Tibial artery (tissue), 4 donors: ENCODE measurements around the gene SNAPC2.

Source experiments
- DNase-seq, 2 donors: peaks; one replicate each; pipeline ENCODE4 v3.0.0-alpha.2; 2019
- H3K27ac ChIP-seq, 2 donors: fragments of 200-600 bp; sonication (generic) in 1 of 2; 1 replicate in 1 of 2; 2 replicates in 1 of 2; pipeline ENCODE4 v1.5.1; 2018 to 2019; ENCODE audit warnings: mild to moderate bottlenecking in 1 of 2
- H3K27me3 ChIP-seq, 2 donors: fragments of 200-600 bp; sonication (generic) in 1 of 2; one replicate each; pipeline versions ENCODE4 v1.5.1 to v1.6.0; 2016 to 2019
- H3K36me3 ChIP-seq, 3 donors: fragments of 200-600 bp; sonication (generic) in 2 of 3; one replicate each; pipeline ENCODE4 v1.5.1; 2016 to 2019; ENCODE audit warnings: mild to moderate bottlenecking in 2 of 3
- H3K4me1 ChIP-seq, 4 donors: fragments of 200-600 bp; sonication (generic) in 2 of 4; 1 replicate in 3 of 4; 2 replicates in 1 of 4; pipeline ENCODE4 v1.5.1; 2016 to 2019
- H3K4me3 ChIP-seq, 2 donors: fragments of 200-600 bp; sonication (generic) in 1 of 2; 1 replicate in 1 of 2; 2 replicates in 1 of 2; pipeline ENCODE4 v1.5.1; 2018 to 2019; ENCODE audit warnings: mild to moderate bottlenecking in 2 of 2
- H3K9me3 ChIP-seq, 3 donors: fragments of 200-600 bp; sonication (generic) in 1 of 3; one replicate each; pipeline ENCODE4 v1.5.1; 2016 to 2019
- CTCF ChIP-seq, 2 experiments: fragments of 200-600 bp in 1 of 2; fragments of 450-650 bp in 1 of 2; IDR thresholded peaks; one replicate each; pipeline ENCODE4 v1.5.1; 2017 to 2019; ENCODE audit warnings: antibody characterized with exemption in 2 of 2, mild to moderate bottlenecking in 1 of 2, moderate library complexity in 1 of 2
- intact Hi-C: fragments of 100-400 bp; cut with DNase I; formaldehyde crosslinking; loops from one replicate; pipeline ENCODE4 v1.15.0; 2023; ENCODE audit warnings: low total_unique reads

Gene SNAPC2

GRCh38 chr19:7879836-7880235 lies 40.3 kb upstream of the SNAPC2 start:
- intact Hi-C loops: no loop called here

GRCh38 chr19:7881910-7882309 lies 38.2 kb upstream of the SNAPC2 start:
- no peak for DNase-seq
- intact Hi-C loops: no loop called here
- no peaks in the 10 kb centered on the region for H3K9me3 ChIP-seq
- H3K4me1 ChIP-seq: no peaks in the 10 kb centered on the region
- no peak overlapping the region for H3K4me3 ChIP-seq
- peaks cover 0 to 10% of the 10 kb centered on the region in 2 donors for H3K27me3 ChIP-seq
- H3K36me3 ChIP-seq: no peaks in the 10 kb centered on the region
- no peak for TF ChIP-seq CTCF (IDR thresholded peaks at IDR 0.05)
- no peak overlapping the region for H3K27ac ChIP-seq

More at GRCh38 chr19:7879836-7880235, 40.3 kb upstream of the SNAPC2 start:
- H3K9me3 ChIP-seq: no peaks in the 10 kb centered on the region
- H3K36me3 ChIP-seq: no peaks in the 10 kb centered on the region
- no peak for DNase-seq
- H3K4me1 ChIP-seq: no peaks in the 10 kb centered on the region
- no peak overlapping the region for H3K4me3 ChIP-seq
- no peak overlapping the region for H3K27ac ChIP-seq
- peaks cover 0 to 17% of the 10 kb centered on the region in 2 donors for H3K27me3 ChIP-seq
- TF ChIP-seq CTCF (IDR thresholded peaks at IDR 0.05): no peak

- intact Hi-C loops: no loop called here
- no peak for TF ChIP-seq CTCF (IDR thresholded peaks at IDR 0.05)
- no peak for DNase-seq
- no peak overlapping the region for H3K4me3 ChIP-seq
- H3K9me3 ChIP-seq: no peaks in the 10 kb centered on the region
- no peaks in the 10 kb centered on the region for H3K36me3 ChIP-seq
- peaks cover 0 to 2% (median 0%) of the 10 kb centered on the region in 4 donors for H3K4me1 ChIP-seq
- peaks cover 0 to 19% of the 10 kb centered on the region in 2 donors for H3K27me3 ChIP-seq
- H3K27ac ChIP-seq: no peak overlapping the region
Measured at GRCh38 chr19:7883105-7883504, 37.0 kb upstream of the SNAPC2 start.

DNA sequence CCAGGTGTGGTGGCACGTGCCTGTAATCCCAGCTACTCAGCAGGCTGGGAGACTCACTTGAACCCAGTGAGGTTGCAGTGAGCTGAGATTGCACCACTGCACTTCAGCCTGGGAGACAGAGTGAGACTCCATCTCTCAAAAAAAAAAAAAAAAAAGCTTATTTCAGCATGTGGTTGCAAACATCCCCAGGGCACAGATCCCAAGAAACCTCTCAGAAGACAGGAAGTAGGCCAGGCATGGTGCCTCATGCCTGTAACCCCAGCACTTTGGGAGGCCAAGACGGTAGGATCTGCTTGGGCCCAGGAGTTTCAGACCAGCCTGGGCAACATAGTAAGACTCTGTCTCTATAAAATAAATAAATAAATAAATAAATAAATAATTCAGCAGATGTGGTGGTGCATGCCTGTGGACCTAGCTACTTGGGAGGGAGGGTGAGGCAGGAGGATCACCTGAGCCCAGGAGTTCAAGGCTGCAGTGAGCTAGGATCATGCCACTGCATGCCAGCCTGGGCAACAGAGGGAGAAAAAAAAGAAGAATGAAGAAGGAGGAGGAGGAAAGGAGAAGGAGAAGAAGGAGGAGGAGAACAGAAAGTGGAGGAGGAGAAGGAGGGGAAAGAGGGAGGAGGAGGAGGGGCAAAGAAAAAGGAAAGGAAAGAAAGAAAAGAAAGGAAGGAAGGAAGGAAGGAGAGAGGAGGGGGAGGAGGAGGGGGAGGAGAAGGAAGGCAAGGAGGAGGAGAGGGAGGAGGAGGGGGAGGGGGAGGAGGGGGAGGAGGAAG lies 36.2 kb upstream of the SNAPC2 start:
- H3K27ac ChIP-seq: no peak overlapping the region
- intact Hi-C loops: no loop called here
- H3K9me3 ChIP-seq: no peaks in the 10 kb centered on the region
- peaks cover 0 to 24% of the 10 kb centered on the region in 2 donors for H3K27me3 ChIP-seq
- DNase-seq: no peak
- no peak overlapping the region for H3K4me3 ChIP-seq
- no peaks in the 10 kb centered on the region for H3K36me3 ChIP-seq
- TF ChIP-seq CTCF (IDR thresholded peaks at IDR 0.05): no peak
- H3K4me1 ChIP-seq: peaks cover 0 to 10% (median 2%) of the 10 kb centered on the region in 4 donors

DNA sequence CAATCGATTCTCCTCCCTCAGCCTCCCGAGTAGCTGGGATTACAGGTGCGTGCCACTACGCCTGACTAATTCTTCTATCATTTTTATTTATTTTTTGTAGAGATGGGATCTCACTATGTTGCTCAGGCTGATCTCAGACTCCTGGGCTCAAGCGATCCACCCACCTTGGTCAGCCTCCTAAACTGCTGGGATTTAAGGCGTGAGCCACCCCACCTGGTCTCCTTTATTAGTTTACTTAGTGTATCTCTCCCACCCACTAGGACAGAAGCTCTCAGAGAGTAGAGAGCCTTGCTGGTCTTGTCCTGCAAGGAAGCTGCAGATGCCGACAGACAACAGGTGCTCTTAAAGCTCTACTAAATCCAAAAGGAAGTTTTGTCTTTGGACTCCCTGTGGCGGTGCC lies 34.3 kb upstream of the SNAPC2 start:
- Histone ChIP-seq H3K4me1 (peaks cover 0 to 10% (median 2%) of the 10 kb centered on the region in 4 donors), H3K9me3 (no peaks in the 10 kb centered on the region), H3K27me3 (peaks cover 0 to 24% of the 10 kb centered on the region in 2 donors), H3K4me3 (no peak overlapping the region), H3K36me3 (no peaks in the 10 kb centered on the region), H3K27ac (no peak overlapping the region)
- intact Hi-C loops: no loop called here
- no peak for TF ChIP-seq CTCF (IDR thresholded peaks at IDR 0.05)
- DNase-seq: no peak
